Measurements from ENCODE around the gene STRAP. TPM values are rescaled to one million over a fixed set of nuclear protein-coding genes. Genes with fewer than 3 reads are reported as not detected.

STRAP gene
- total RNA-seq, 4 donors from 2014 or later, result 24.5 to 45.4 (median 37.7) TPM

DNA sequence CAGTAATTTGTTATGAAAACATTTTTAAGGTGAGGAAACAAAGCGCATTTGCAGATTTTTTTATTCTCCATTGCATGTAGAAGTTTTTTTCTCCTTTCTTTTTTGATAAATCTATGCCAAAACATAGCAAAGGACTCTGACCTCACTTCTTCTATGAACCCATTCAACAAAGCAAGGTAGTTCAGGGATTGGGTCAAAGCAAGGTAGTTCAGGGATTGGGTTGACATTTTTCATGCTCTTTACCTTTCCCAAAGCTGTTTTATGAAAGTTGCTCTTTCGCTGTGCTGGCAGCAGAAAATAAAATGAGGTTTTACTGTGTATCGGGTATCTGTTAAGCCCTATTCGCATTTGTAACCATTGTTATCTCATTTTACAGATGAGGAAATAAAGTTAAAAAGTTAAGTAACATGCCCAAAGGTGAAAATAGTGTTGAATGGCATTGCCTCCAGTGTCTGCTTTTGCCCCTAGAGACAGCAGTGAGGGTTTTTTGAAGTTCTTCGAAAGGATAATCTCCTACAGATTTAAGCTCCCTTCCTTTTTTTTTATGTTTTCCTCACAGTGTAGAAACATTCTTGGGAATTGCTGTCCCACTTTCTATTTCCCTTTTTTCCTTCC lies 10.6 kb downstream of the STRAP start:
- H3K36me3 ChIP-seq, result peaks cover 46% of the 10 kb centered on the region
- no peak for TF ChIP-seq POLR2AphosphoS5 (IDR thresholded peaks at IDR 0.05)
- no peak for TF ChIP-seq EP300 (IDR thresholded peaks at IDR 0.05)
- TF ChIP-seq, protein P1, sequence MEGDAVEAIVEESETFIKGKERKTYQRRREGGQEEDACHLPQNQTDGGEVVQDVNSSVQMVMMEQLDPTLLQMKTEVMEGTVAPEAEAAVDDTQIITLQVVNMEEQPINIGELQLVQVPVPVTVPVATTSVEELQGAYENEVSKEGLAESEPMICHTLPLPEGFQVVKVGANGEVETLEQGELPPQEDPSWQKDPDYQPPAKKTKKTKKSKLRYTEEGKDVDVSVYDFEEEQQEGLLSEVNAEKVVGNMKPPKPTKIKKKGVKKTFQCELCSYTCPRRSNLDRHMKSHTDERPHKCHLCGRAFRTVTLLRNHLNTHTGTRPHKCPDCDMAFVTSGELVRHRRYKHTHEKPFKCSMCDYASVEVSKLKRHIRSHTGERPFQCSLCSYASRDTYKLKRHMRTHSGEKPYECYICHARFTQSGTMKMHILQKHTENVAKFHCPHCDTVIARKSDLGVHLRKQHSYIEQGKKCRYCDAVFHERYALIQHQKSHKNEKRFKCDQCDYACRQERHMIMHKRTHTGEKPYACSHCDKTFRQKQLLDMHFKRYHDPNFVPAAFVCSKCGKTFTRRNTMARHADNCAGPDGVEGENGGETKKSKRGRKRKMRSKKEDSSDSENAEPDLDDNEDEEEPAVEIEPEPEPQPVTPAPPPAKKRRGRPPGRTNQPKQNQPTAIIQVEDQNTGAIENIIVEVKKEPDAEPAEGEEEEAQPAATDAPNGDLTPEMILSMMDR (IDR thresholded peaks at IDR 0.05), result no peak
- no peak for TF ChIP-seq POLR2A (IDR thresholded peaks at IDR 0.05)
- H3K9me3 ChIP-seq, result no peaks in the 10 kb centered on the region
- H3K4me1 ChIP-seq, result no peaks in the 10 kb centered on the region
- H3K27me3 ChIP-seq, result no peaks in the 10 kb centered on the region
- H3K27ac ChIP-seq, result no peak overlapping the region
- no peak for DNase-seq (ENCODE audit: low spot score in 2 of 2)
- WGBS, result 90% methylated on average over 5 of the region's 5 CpGs
- H3K4me3 ChIP-seq, result no peak overlapping the region

DNA sequence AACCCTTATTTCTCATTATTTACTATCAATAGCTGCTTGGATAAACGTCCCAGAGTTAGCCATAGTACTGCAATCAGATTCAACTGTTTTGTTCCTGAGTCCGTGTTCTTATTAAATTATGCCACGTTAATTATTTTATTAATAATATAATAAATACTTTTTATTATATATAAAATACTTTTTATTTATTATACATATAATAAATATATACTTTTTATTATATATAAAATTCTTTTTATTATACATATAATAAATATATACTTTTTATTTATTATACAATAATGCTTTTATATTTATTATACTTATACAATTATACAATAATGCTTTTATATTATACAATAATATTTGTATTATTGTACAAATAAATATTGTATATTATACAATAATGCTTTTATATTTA lies 11.1 kb downstream of the STRAP start:
- DNase-seq (ENCODE audit: low spot score in 2 of 2), result no peak
- WGBS, result 86% methylated on average over 3 of the region's 3 CpGs
- H3K27ac ChIP-seq, result no peak overlapping the region
- no peak for TF ChIP-seq POLR2A (IDR thresholded peaks at IDR 0.05)
- TF ChIP-seq, protein P1 (IDR thresholded peaks at IDR 0.05), result no peak
- no peak for TF ChIP-seq EP300 (IDR thresholded peaks at IDR 0.05)
- no peak for TF ChIP-seq POLR2AphosphoS5 (IDR thresholded peaks at IDR 0.05)
- no peak overlapping the region for H3K4me3 ChIP-seq
- no peaks in the 10 kb centered on the region for H3K4me1 ChIP-seq
- no peaks in the 10 kb centered on the region for H3K27me3 ChIP-seq
- H3K36me3 ChIP-seq, result peaks cover 51% of the 10 kb centered on the region
- H3K9me3 ChIP-seq, result no peaks in the 10 kb centered on the region

DNA sequence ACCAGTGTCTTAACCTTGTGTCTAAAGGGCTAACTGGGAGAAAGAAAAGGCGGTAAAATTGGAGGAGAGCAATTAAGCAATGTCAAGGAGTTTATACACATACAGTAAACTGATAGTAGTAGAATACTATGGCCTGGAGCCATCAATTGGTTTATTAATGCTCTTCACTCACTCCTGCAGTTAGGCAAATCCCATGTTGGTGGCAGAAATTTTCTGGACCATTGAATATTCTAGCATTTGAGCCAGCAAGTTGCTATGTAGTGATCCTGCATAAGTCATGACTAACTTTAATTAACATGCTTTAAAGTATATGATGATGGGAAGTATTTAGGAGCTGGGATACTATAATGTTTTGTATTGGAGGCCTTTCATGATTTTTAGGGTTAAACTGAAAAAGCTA lies 14.7 kb downstream of the STRAP start:
- no peak for DNase-seq (ENCODE audit: low spot score in 2 of 2)
- WGBS, result 97% methylated on average over 1 of the region's 1 CpG
- no peak overlapping the region for H3K4me3 ChIP-seq
- H3K27ac ChIP-seq, result no peak overlapping the region
- TF ChIP-seq EP300 (IDR thresholded peaks at IDR 0.05) (no peak), POLR2AphosphoS5 (IDR thresholded peaks at IDR 0.05) (no peak), POLR2A (IDR thresholded peaks at IDR 0.05) (no peak)
- TF ChIP-seq, protein P1 (IDR thresholded peaks at IDR 0.05), result no peak
- no peaks in the 10 kb centered on the region for H3K27me3 ChIP-seq
- H3K36me3 ChIP-seq, result peaks cover 49% of the 10 kb centered on the region
- H3K4me1 ChIP-seq, result no peaks in the 10 kb centered on the region
- H3K9me3 ChIP-seq, result no peaks in the 10 kb centered on the region

DNA sequence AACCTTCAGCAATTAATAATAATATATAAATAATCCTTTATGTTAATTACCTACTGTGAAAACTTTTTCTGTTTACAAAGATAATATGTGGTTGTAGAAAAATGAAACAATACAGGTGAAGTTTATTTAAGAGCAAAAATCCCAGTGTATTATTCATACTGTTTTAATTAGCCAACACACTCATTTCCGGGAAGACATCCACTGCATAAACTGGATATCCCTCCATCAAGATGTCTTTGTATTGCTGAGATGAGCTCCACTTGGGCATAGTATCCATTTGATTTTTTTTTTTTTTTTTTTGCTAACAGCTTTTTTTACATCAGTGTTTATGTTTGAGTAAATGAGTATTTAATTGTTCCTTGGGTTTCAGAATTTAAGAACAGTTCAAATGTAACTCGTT lies 15.2 kb downstream of the STRAP start:
- no peak overlapping the region for H3K27ac ChIP-seq
- H3K4me1 ChIP-seq, result no peaks in the 10 kb centered on the region
- no peak for TF ChIP-seq EP300 (IDR thresholded peaks at IDR 0.05)
- TF ChIP-seq, protein P1 (IDR thresholded peaks at IDR 0.05), result no peak
- TF ChIP-seq POLR2A (IDR thresholded peaks at IDR 0.05), result no peak
- no peak for TF ChIP-seq POLR2AphosphoS5 (IDR thresholded peaks at IDR 0.05)
- no peak for DNase-seq (ENCODE audit: low spot score in 2 of 2)
- no peaks in the 10 kb centered on the region for H3K27me3 ChIP-seq
- WGBS, result 62% methylated on average over 2 of the region's 2 CpGs
- H3K4me3 ChIP-seq, result no peak overlapping the region
- H3K9me3 ChIP-seq, result no peaks in the 10 kb centered on the region
- peaks cover 53% of the 10 kb centered on the region for H3K36me3 ChIP-seq

DNA sequence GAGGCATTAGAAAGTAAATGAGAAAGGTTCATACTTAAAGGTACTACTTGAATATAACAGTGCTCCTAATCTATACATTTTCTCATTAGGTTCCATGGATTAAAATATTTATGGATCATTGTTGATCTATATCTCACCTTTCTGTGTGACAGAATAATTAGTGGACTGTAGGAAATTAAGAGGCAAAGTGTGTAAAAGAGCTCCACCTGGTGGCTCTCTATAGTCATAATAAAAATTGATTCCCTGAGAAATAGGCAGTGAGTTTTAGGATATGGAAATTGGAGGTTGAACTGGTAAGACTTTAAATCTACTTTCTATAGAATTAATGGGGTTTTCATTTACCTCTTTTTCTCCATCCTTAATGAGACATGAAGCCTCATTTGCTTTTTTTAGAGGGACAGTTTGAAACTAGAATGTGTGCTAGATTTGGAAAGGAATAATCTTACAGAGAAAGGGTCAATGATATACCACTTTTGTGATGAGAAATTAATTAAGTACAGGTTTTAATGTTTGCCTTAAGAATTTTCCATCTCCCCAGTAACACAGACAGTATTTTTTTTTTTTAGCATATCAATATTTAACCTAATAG lies 17.2 kb downstream of the STRAP start:
- H3K36me3 ChIP-seq, result peaks cover 64% of the 10 kb centered on the region
- H3K27me3 ChIP-seq, result no peaks in the 10 kb centered on the region

More for the DNA sequence above, 17.2 kb downstream of the STRAP start:
- no peak for DNase-seq (ENCODE audit: low spot score in 2 of 2)
- Histone ChIP-seq H3K4me1 (no peaks in the 10 kb centered on the region), H3K27ac (no peak overlapping the region), H3K4me3 (no peak overlapping the region), H3K9me3 (no peaks in the 10 kb centered on the region)
- no peak for TF ChIP-seq POLR2AphosphoS5 (IDR thresholded peaks at IDR 0.05)
- TF ChIP-seq POLR2A (IDR thresholded peaks at IDR 0.05), result no peak
- TF ChIP-seq, protein P1 (IDR thresholded peaks at IDR 0.05), result peak in 1 of 2 donors; percentile 57
- TF ChIP-seq EP300 (IDR thresholded peaks at IDR 0.05), result no peak
